Endodermal cell (in vitro differentiated cells): ENCODE results near the gene TRIO. TPM values are rescaled to one million over a fixed set of nuclear protein-coding genes. Genes with fewer than 3 reads are reported as not detected.

ENCODE experiments used
- DNase-seq: peaks from one replicate; pipeline ENCODE4 v3.0.0-alpha.2; 2017
- H3K27ac ChIP-seq: 2 replicates; pipeline ENCODE4 v1.5.1; 2013; ENCODE audit warnings: mild to moderate bottlenecking, low read depth, low read length, moderate library complexity
- H3K27me3 ChIP-seq: 2 replicates; pipeline ENCODE4 v1.6.1; 2013; ENCODE audit warnings: mild to moderate bottlenecking, low read length, moderate library complexity; ENCODE audit not compliant: insufficient read depth, control insufficient read depth, poor library complexity, severe bottlenecking
- H3K36me3 ChIP-seq: 2 replicates; pipeline ENCODE4 v1.7.0; 2013; ENCODE audit warnings: mild to moderate bottlenecking, low read length, moderate library complexity; ENCODE audit not compliant: control insufficient read depth, insufficient read depth
- H3K4me1 ChIP-seq: one replicate; pipeline ENCODE4 v1.7.0; 2013; ENCODE audit warnings: low read length; ENCODE audit not compliant: control insufficient read depth, insufficient read depth
- H3K4me3 ChIP-seq: 2 replicates; pipeline ENCODE4 v1.5.1; 2013; ENCODE audit warnings: mild to moderate bottlenecking, low read length, moderate library complexity
- H3K9ac ChIP-seq: 2 replicates; pipeline ENCODE4 v1.6.1; 2013; ENCODE audit warnings: mild to moderate bottlenecking, low read length, moderate library complexity; ENCODE audit not compliant: poor library complexity, severe bottlenecking; ENCODE audit errors: extremely low read depth
- H3K9me3 ChIP-seq: 2 replicates; pipeline ENCODE4 v1.6.1; 2013; ENCODE audit warnings: mild to moderate bottlenecking, low read length, moderate library complexity; ENCODE audit not compliant: control insufficient read depth
- H3K27ac Mint-ChIP-seq: 2 replicates; pipeline ENCODE4 v1.8.0; 2020; ENCODE audit warnings: mixed read lengths
- H3K27me3 Mint-ChIP-seq: 2 replicates; pipeline ENCODE4 v1.8.0; 2021; ENCODE audit warnings: mild to moderate bottlenecking, mixed read lengths; ENCODE audit not compliant: insufficient read depth
- H3K36me3 Mint-ChIP-seq: 2 replicates; pipeline ENCODE4 v1.8.0; 2020; ENCODE audit warnings: low read depth, mixed read lengths
- H3K4me1 Mint-ChIP-seq: 2 replicates; pipeline ENCODE4 v1.8.0; 2020; ENCODE audit warnings: mixed read lengths
- H3K4me3 Mint-ChIP-seq: 2 replicates; pipeline ENCODE4 v1.8.0; 2020; ENCODE audit warnings: mild to moderate bottlenecking, moderate library complexity, mixed read lengths
- H3K9me3 Mint-ChIP-seq: 2 replicates; pipeline ENCODE4 v1.8.0; 2020; ENCODE audit warnings: mild to moderate bottlenecking, mixed read lengths
- CTCF ChIP-seq: fragments of 200-600 bp; sonication (generic); conservative IDR thresholded peaks from 2 replicates; pipeline ENCODE4 v1.5.0; 2021; ENCODE audit warnings: antibody characterized with exemption, mild to moderate bottlenecking
- WGBS, 2 experiments: methylation state at CpG; one replicate each; pipeline versions ENCODE4 v1.1.5 to v1.1.7; 2013; ENCODE audit warnings: missing lambda C conversion rate in 2 of 2, mixed read lengths in 1 of 2; ENCODE audit not compliant: insufficient coverage in 1 of 2, insufficient read length in 1 of 2; 5-methylcytosine and 5-hydroxymethylcytosine counted together
- total RNA-seq, 2 donors: library from RNA; stranded (reverse); fragmentation: NEBNext Ultra II Directional in 1 of 2; extraction: Animal tissue kit (Norgen Biotek cat#: 25700) in 1 of 2; gene quantifications; 2 replicates in 1 of 2; 3 replicates in 1 of 2; pipeline ENCODE4 v1.2.1, GENCODE V29; 2021

The TRIO gene
- total RNA-seq, 2 donors from 2014 or later, result 88.3 to 109 TPM

- Mint-ChIP-seq H3K9me3 (no peaks in the 10 kb centered on the region), H3K36me3 (no peaks in the 10 kb centered on the region), H3K27me3 (no peaks in the 10 kb centered on the region), H3K27ac (no peak overlapping the region), H3K4me1 (peaks cover 13% of the 10 kb centered on the region), H3K4me3 (no peak overlapping the region)
- no peak overlapping the region for H3K9ac ChIP-seq
- WGBS, 2 experiments, result 96% methylated on average over 5 of the region's 5 CpGs; no CpG with 5 or more reads in 1 of the 2 experiments
- H3K9me3 ChIP-seq, result no peaks in the 10 kb centered on the region
- no peak for TF ChIP-seq CTCF
- no peak overlapping the region for H3K4me3 ChIP-seq
- DNase-seq, result peak; percentile 10
- no peak overlapping the region for H3K27ac ChIP-seq
- no peaks in the 10 kb centered on the region for H3K4me1 ChIP-seq
- no peaks in the 10 kb centered on the region for H3K27me3 ChIP-seq
- peaks cover 4% of the 10 kb centered on the region for H3K36me3 ChIP-seq
Observed at GRCh38 chr5:14442536-14442935, 299.4 kb downstream of the TRIO start.

- Mint-ChIP-seq H3K27ac (no peak overlapping the region), H3K36me3 (no peaks in the 10 kb centered on the region), H3K9me3 (no peaks in the 10 kb centered on the region), H3K4me1 (peaks cover 13% of the 10 kb centered on the region), H3K4me3 (no peak overlapping the region), H3K27me3 (no peaks in the 10 kb centered on the region)
- no peak for TF ChIP-seq CTCF
- Histone ChIP-seq H3K9ac (no peak overlapping the region), H3K4me3 (no peak overlapping the region), H3K36me3 (peaks cover 4% of the 10 kb centered on the region), H3K27ac (no peak overlapping the region), H3K9me3 (no peaks in the 10 kb centered on the region), H3K27me3 (no peaks in the 10 kb centered on the region), H3K4me1 (no peaks in the 10 kb centered on the region)
- WGBS, 2 experiments, result 85 to 97% methylated on average over 4 of the region's 4 CpGs
- no peak for DNase-seq
Observed at GRCh38 chr5:14443671-14444093, 300.5 kb downstream of the TRIO start.

GRCh38 chr5:14444161-14444560 is 301.0 kb downstream of the TRIO start:
- Histone ChIP-seq H3K27ac (no peak overlapping the region), H3K4me3 (no peak overlapping the region), H3K27me3 (no peaks in the 10 kb centered on the region), H3K4me1 (no peaks in the 10 kb centered on the region), H3K9me3 (no peaks in the 10 kb centered on the region), H3K36me3 (peaks cover 4% of the 10 kb centered on the region), H3K9ac (no peak overlapping the region)
- H3K36me3 Mint-ChIP-seq, result no peaks in the 10 kb centered on the region
- H3K9me3 Mint-ChIP-seq, result no peaks in the 10 kb centered on the region
- no peaks in the 10 kb centered on the region for H3K27me3 Mint-ChIP-seq
- no peak for DNase-seq
- TF ChIP-seq CTCF, result no peak
- WGBS, 2 experiments, result 86 to 94% methylated on average over 3 of the region's 3 CpGs
- H3K4me3 Mint-ChIP-seq, result no peak overlapping the region
- H3K4me1 Mint-ChIP-seq, result peaks cover 13% of the 10 kb centered on the region
- H3K27ac Mint-ChIP-seq, result peak overlapping the region; percentile 53
